ENCODE data around the gene MPO.

Gene MPO

GRCh38 chr17:58302171-58302918 is 21.6 kb upstream of the MPO start:
- TF ChIP-seq CTCF (IDR thresholded peaks at IDR 0.05; ENCODE audit: extremely low read depth, insufficient read depth, missing control alignments), result no peak
- in situ Hi-C loops (cut with MboI; ENCODE audit: low pct_unique_long_range_greater_than_20kb, low sequenced_read_pairs, unreplicated experiment), result loop anchor here (10.0 kb wide), 1 partner anchor 142 kb away; no protein-coding TSS in a partner anchor
- DNase-seq (ENCODE audit: low spot score), result no peak

GRCh38 chr17:58301504-58302150 is 20.9 kb upstream of the MPO start:
- in situ Hi-C loops (cut with MboI; ENCODE audit: low pct_unique_long_range_greater_than_20kb, low sequenced_read_pairs, unreplicated experiment), result loop anchor here (10.0 kb wide), 1 partner anchor 143 kb away; no protein-coding TSS in a partner anchor
- DNase-seq (ENCODE audit: low spot score), result no peak
- no peak for TF ChIP-seq CTCF (IDR thresholded peaks at IDR 0.05; ENCODE audit: extremely low read depth, insufficient read depth, missing control alignments)

GRCh38 chr17:58300336-58300735 is 19.6 kb upstream of the MPO start:
- DNase-seq (ENCODE audit: low spot score), result no peak
- no peak for TF ChIP-seq CTCF (IDR thresholded peaks at IDR 0.05; ENCODE audit: extremely low read depth, insufficient read depth, missing control alignments)
- in situ Hi-C loops (cut with MboI; ENCODE audit: low pct_unique_long_range_greater_than_20kb, low sequenced_read_pairs, unreplicated experiment), result loop anchor here (10.0 kb wide), 1 partner anchor 144 kb away; no protein-coding TSS in a partner anchor

- DNase-seq (ENCODE audit: low spot score), result no peak
- no peak for TF ChIP-seq CTCF (IDR thresholded peaks at IDR 0.05; ENCODE audit: extremely low read depth, insufficient read depth, missing control alignments)
- in situ Hi-C loops (cut with MboI; ENCODE audit: low pct_unique_long_range_greater_than_20kb, low sequenced_read_pairs, unreplicated experiment), result no loop called here
Measured at GRCh38 chr17:58294034-58294433, 13.3 kb upstream of the MPO start.

GRCh38 chr17:58291246-58291645 is 10.5 kb upstream of the MPO start:
- DNase-seq (ENCODE audit: low spot score), result no peak
- TF ChIP-seq CTCF (IDR thresholded peaks at IDR 0.05; ENCODE audit: extremely low read depth, insufficient read depth, missing control alignments), result no peak
- in situ Hi-C loops (cut with MboI; ENCODE audit: low pct_unique_long_range_greater_than_20kb, low sequenced_read_pairs, unreplicated experiment), result no loop called here

- DNase-seq (ENCODE audit: low spot score), result no peak
- TF ChIP-seq CTCF (IDR thresholded peaks at IDR 0.05; ENCODE audit: extremely low read depth, insufficient read depth, missing control alignments), result no peak
- in situ Hi-C loops (cut with MboI; ENCODE audit: low pct_unique_long_range_greater_than_20kb, low sequenced_read_pairs, unreplicated experiment), result no loop called here
Measured at GRCh38 chr17:58289869-58290268, 9.1 kb upstream of the MPO start.

Data from GM13977 (cell line).